GM12865 (cell line): ENCODE results near the gene PRICKLE4.
A peak's percentile ranks its signal among the peaks of the same experiment; 100 is the strongest.

Source experiments
- DNase-seq: peaks from one replicate; pipeline ENCODE4 v3.0.0; 2010; ENCODE audit warnings: low read depth
- H3K4me3 ChIP-seq: 2 replicates; pipeline ENCODE4 v1.5.1; 2011; ENCODE audit warnings: mild to moderate bottlenecking, low read depth, low read length, control low read depth
- TF ChIP-seq, protein P1 (sequence below): IDR thresholded peaks from 2 replicates; pipeline ENCODE4 v1.5.1; 2011; ENCODE audit warnings: low read length, control low read depth, low read depth, inconsistent platforms; ENCODE audit not compliant: insufficient read depth; ENCODE audit errors: missing control alignments

PRICKLE4 gene

DNA sequence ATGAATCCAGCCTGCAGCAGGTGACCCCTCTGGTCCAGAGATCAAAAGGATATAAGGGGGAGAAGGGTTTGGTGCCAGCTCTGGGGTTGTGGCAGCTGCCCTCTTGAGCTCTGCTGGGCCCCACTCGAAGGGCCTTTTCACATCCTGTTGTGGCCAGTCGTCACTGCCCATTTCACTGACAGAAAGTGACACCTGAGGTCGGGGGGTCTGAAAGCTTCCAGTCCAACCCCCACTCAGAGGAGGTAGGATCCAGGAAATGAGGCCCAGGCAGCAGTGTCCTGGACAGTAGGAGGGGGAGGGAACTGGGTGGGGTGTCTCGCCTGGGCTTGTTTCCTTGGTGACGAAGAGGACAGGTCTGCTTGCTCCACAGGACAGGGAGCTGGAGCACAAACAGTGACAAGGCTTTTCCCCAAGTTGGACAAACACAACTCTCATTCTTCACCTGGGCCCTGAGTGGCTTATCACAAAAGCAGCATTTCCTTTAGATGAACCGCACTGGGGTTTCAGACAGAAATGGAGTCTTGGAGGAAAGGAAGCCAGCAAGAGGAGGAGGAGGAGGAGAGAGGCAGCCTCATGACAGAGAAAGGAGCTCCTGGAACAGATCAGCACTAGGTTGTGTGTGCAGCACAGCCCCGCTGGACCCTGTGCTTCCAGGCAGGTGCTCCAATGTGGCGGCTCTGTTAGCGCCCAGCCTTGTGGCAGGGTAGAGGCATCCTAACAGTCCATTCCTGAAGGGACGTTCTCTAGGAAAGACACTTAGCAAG, 11.9 kb upstream of the PRICKLE4 start:
- no peak overlapping the region for H3K4me3 ChIP-seq
- TF ChIP-seq, protein P1, sequence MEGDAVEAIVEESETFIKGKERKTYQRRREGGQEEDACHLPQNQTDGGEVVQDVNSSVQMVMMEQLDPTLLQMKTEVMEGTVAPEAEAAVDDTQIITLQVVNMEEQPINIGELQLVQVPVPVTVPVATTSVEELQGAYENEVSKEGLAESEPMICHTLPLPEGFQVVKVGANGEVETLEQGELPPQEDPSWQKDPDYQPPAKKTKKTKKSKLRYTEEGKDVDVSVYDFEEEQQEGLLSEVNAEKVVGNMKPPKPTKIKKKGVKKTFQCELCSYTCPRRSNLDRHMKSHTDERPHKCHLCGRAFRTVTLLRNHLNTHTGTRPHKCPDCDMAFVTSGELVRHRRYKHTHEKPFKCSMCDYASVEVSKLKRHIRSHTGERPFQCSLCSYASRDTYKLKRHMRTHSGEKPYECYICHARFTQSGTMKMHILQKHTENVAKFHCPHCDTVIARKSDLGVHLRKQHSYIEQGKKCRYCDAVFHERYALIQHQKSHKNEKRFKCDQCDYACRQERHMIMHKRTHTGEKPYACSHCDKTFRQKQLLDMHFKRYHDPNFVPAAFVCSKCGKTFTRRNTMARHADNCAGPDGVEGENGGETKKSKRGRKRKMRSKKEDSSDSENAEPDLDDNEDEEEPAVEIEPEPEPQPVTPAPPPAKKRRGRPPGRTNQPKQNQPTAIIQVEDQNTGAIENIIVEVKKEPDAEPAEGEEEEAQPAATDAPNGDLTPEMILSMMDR, result no peak
- DNase-seq, result peak; percentile 33

DNA sequence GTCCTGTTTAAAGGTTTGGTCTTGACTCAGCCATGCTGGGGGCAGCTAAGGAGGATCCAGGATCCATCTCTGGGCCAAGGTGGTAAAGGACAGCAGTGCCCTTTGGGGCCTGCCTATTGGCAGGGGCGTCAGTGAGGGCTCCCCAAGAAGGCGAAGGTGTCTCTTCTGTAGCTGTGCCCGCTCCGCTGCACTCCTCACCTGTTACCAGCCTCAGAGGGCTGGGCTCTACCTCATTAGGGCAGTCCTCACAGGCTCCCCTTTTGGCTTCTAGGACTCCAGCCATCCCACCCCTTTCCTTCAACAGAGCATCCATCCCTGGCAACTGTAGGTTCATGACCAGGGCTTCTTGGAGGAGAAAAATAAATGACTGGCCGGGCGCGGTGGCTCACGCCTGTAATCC, 11.2 kb upstream of the PRICKLE4 start:
- TF ChIP-seq, protein P1, result no peak
- H3K4me3 ChIP-seq, result no peak overlapping the region
- no peak for DNase-seq

DNA sequence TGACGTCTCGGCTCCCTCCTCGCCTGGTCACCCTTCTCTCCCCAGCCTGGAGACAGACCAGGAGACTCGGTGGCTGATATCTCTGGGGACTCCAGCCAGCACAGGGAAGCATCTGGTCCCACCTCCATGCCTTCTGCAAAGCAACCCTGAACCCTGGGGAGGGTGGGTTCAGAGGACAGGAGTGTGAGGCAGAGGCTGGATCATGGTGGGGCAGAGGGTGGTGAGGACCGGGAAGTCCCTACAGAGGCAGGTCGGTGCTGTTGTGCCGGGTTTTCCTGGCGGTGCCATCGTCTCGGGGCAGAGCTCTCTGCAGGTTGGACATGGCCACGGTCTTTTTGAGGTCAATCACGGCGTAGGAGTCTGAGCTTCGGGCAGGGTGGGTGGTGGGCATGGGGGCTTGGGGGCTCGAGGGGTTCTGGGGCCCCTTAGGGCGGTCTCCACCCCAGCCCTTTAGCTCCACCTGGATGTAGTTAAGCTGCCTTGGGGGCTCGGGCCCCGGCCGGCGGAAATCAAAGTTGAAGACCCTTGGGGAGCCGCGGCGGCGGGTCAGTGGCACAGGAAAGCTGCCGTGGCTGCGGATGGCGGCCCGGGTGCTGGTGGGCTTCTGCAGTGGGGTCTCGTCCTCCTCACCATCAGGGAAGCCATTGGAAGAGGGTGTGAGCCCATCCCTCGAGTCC, 10.1 kb upstream of the PRICKLE4 start:
- H3K4me3 ChIP-seq, result no peak overlapping the region
- TF ChIP-seq, protein P1, result no peak
- no peak for DNase-seq

DNA sequence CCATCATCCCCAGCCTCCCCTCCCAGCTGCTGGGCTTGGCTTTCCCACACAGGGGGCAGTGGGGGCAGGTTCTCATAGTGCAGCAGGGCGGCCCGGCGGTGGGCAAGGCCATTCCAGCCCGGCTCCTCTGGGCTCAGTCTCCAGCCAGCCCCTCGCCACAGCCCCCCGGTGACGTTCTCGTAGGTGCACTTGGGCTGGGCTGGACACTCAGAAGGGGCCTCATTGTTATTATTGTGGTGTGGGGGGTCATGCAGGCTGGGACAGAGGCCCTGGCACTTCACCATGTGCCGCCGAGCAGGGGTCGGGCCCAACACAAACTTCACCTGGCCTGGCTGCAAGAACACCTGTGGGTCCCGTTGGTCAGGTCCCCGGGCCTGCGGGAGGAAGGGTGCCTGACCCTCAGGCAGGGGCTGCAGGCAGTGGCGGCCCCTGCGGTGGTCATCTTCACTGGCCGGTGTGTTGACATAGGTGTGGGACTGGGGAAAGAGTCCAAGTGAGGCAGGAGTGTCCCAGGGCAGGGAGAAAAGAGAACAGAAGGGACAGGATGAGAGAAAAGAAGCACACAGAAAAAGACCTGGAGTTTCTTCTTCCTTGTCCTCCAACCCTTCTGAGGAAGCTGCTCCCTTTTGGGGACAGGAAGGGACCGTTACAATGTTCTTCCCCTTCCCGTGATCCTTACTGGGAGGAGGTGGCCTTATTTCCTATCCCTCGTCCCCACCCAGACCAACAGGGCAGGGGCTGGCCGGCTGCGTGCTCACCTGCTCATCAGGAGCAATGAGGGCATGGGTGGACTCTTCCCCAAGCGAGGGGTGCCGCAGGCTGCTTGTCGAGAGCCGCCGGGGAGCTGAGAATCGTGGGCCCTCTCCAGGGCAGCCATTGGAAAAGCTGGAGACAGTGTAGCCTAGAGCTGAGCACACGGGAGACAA, 9.3 kb upstream of the PRICKLE4 start:
- H3K4me3 ChIP-seq, result no peak overlapping the region
- TF ChIP-seq, protein P1, result no peak
- DNase-seq, result no peak

DNA sequence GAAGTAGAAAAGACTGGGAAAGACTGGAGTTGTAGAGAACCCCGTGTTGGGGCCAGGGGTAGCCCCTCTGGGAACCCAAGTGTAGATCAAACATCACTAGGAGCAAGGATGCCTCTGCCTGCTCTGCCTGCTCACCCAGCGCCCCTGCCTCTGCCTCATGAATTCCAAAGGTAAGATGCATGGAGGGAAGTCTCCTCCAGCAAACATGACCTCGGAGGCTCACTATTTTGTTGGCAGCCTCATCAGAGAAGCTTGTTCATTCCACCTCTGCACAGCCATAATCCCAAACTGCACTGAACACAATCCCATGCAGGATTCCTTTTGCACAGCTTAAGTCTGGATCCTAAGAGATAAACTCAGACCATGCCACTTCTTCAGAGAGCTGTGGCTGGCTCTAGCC, 5.7 kb upstream of the PRICKLE4 start:
- TF ChIP-seq, protein P1, result no peak
- DNase-seq, result no peak
- H3K4me3 ChIP-seq, result no peak overlapping the region

DNA sequence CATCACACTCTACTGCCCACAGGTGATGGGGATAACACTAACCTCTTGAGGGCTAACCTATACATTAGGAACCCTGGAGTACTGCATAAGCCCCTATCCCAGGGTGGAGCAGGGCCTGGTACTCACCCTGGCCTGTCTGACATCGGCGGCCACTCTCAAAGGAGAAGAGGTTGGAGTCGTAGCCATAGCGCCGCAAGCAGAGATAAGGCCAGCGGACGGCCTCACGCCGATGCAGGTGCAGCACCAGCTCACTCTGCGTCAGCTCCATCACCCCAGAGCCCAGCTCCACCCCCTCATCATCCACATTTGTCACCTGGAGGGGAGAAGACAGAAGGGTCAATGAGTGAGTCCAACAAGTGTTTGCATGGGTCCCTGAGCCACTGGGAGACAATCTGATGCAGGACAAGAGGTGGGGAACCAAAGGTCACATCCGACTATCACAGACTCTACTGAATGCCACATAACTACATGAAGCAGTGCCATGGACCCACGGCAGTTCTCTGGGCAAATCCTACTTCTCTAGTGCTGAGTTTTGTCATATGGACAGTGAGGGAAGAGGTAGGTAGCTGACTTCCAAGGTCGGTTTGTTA, 5.2 kb upstream of the PRICKLE4 start:
- TF ChIP-seq, protein P1, result no peak
- H3K4me3 ChIP-seq, result no peak overlapping the region
- no peak for DNase-seq
